Activated T-cell treated with anti-CD3 and anti-CD28 coated beads for 24 hours (primary cell): ENCODE data around the gene FUT1.
A peak's percentile ranks its signal among the peaks of the same experiment; 100 is the strongest.
"Not testable (repeated sequence)": the region's sequence is repeated elsewhere in the genome, so short reads cannot be mapped to it uniquely, and the experiment has no call there.

Experiments
- DNase-seq: peaks from one replicate; pipeline ENCODE4 v3.0.0-alpha.2; 2020; ENCODE audit warnings: low read depth

Gene FUT1

GRCh38 chr19:48768994-48769713 is 16.7 kb upstream of the FUT1 start:
- DNase-seq = no peak

- DNase-seq = not testable (repeated sequence)
Measured at GRCh38 chr19:48768171-48768753, 15.8 kb upstream of the FUT1 start.

GRCh38 chr19:48765816-48766215 is 13.4 kb upstream of the FUT1 start:
- DNase-seq = not testable (repeated sequence)

GRCh38 chr19:48760504-48761205 is 8.2 kb upstream of the FUT1 start:
- no peak for DNase-seq

GRCh38 chr19:48757741-48758144 is 5.3 kb upstream of the FUT1 start:
- DNase-seq = no peak

- DNase-seq = no peak
Measured at GRCh38 chr19:48757089-48757675, 4.7 kb upstream of the FUT1 start.

GRCh38 chr19:48756686-48757085 is 4.2 kb upstream of the FUT1 start:
- no peak for DNase-seq

GRCh38 chr19:48756212-48756611 is 3.8 kb upstream of the FUT1 start:
- DNase-seq = no peak

- no peak for DNase-seq
Measured at GRCh38 chr19:48755787-48756186, 3.3 kb upstream of the FUT1 start.

GRCh38 chr19:48755084-48755641 is 2.7 kb upstream of the FUT1 start, which contains the start of gene FGF21:
TSS of gene FGF21 (plus strand) at chr19:48755524. CDS start at chr19:48756237, 713 bp downstream.
- DNase-seq = no peak

GRCh38 chr19:48751845-48752495 is 471 bp downstream of the FUT1 start:
- no peak for DNase-seq

- no peak for DNase-seq
Measured at GRCh38 chr19:48750771-48751504, 1.5 kb downstream of the FUT1 start.

GRCh38 chr19:48750351-48750750 is 2.1 kb downstream of the FUT1 start:
- DNase-seq = no peak

GRCh38 chr19:48749571-48750198 is 2.8 kb downstream of the FUT1 start:
- DNase-seq = no peak

- peak; percentile 32 for DNase-seq
Measured at GRCh38 chr19:48746738-48747575, 5.5 kb downstream of the FUT1 start, which contains the start of gene IZUMO1. TSS of gene IZUMO1 (minus strand) at chr19:48746909. CDS start at chr19:48745859, 1,050 bp downstream.

- no peak for DNase-seq
Measured at GRCh38 chr19:48746110-48746509, 6.3 kb downstream of the FUT1 start.

GRCh38 chr19:48745208-48745995 is 7.0 kb downstream of the FUT1 start:
- DNase-seq = peak; percentile 36

- DNase-seq = no peak
Measured at GRCh38 chr19:48742096-48742495, 10.3 kb downstream of the FUT1 start.
